ENCODE results near the gene TGIF2. TPM values are rescaled to one million over a fixed set of nuclear protein-coding genes. Genes with fewer than 3 reads are reported as not detected.
"Not testable (repeated sequence)": the region's sequence is repeated elsewhere in the genome, so short reads cannot be mapped to it uniquely, and the experiment has no call there.

Gene TGIF2
- total RNA-seq, 1 experiment from 2014 or later, result 13.8 TPM

GRCh38 chr20:36629719-36630681 lies 56.6 kb downstream of the TGIF2 start:
- no peak for DNase-seq (ENCODE audit: low read depth, low spot score)
- in situ Hi-C loops (cut with HindIII; ENCODE audit: low pct_unique_long_range_greater_than_20kb, low sequenced_read_pairs), result no loop called here

- DNase-seq (ENCODE audit: low read depth, low spot score), result no peak
- in situ Hi-C loops (cut with HindIII; ENCODE audit: low pct_unique_long_range_greater_than_20kb, low sequenced_read_pairs), result no loop called here
Measured at GRCh38 chr20:36631646-36632045, 58.2 kb downstream of the TGIF2 start.

DNA sequence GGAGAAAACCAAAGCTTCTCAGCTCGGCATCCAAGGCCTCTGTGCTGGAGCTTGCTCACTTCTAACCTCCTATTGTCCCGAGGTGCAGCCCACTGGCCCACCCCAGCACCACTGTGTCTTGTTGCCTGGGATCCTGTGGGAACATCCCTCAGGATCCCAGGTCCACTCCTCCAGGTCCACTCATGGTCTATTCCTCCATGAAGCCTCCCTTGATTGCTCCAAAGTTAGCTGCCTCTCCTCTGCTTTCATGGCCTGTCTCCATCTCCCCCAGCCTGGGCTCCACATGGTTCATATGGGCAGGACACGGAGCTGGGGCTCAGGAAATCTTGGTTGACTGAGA lies 58.7 kb downstream of the TGIF2 start:
- no peak for DNase-seq (ENCODE audit: low read depth, low spot score)
- in situ Hi-C loops (cut with HindIII; ENCODE audit: low pct_unique_long_range_greater_than_20kb, low sequenced_read_pairs), result no loop called here

GRCh38 chr20:36632487-36633284 lies 59.3 kb downstream of the TGIF2 start:
- no peak for DNase-seq (ENCODE audit: low read depth, low spot score)
- in situ Hi-C loops (cut with HindIII; ENCODE audit: low pct_unique_long_range_greater_than_20kb, low sequenced_read_pairs), result no loop called here

GRCh38 chr20:36633285-36633772 lies 59.9 kb downstream of the TGIF2 start:
- in situ Hi-C loops (cut with HindIII; ENCODE audit: low pct_unique_long_range_greater_than_20kb, low sequenced_read_pairs), result no loop called here
- no peak for DNase-seq (ENCODE audit: low read depth, low spot score)

DNA sequence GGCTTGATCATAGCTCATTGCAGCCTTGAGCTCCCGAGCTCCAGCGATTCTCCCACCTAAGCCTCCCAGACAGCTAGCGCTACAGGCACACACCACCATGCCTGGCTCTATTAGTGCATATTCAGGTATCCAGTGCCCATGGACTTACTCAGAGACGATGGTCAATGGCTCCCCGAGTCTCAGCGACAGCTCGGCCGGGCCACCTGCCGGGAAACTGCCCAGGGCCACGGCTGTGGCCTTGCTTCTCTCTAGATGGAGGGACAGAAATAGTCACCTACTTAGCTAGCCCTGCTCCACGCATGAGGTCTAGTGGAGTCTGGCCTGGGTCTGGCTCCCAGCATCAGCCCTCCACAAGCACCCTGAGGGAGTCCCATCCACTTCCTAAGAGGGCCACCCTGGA lies 60.9 kb downstream of the TGIF2 start:
- in situ Hi-C loops (cut with HindIII; ENCODE audit: low pct_unique_long_range_greater_than_20kb, low sequenced_read_pairs), result no loop called here
- DNase-seq (ENCODE audit: low read depth, low spot score), result no peak

GRCh38 chr20:36638876-36639400 lies 65.5 kb downstream of the TGIF2 start:
- DNase-seq (ENCODE audit: low read depth, low spot score); in situ Hi-C loops (cut with HindIII; ENCODE audit: low pct_unique_long_range_greater_than_20kb, low sequenced_read_pairs): not testable (repeated sequence)

DNA sequence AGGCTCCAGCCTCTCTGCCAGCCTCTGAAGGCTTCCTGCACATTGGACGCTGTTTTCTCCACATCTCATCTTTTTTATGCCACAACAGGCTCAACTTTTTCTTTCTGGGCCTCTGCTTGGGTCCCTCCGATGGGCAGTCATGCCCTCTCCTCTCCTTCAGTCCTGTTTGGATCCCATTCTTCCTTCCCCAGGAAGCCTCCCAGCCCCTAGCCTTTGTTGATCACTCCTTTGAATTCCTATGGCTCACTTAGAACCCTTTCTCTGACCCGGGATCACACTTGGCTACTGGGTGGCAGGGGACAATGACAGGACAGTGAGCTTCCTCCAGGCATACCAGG lies 68.1 kb downstream of the TGIF2 start:
- DNase-seq (ENCODE audit: low read depth, low spot score), result no peak
- in situ Hi-C loops (cut with HindIII; ENCODE audit: low pct_unique_long_range_greater_than_20kb, low sequenced_read_pairs), result no loop called here

DNA sequence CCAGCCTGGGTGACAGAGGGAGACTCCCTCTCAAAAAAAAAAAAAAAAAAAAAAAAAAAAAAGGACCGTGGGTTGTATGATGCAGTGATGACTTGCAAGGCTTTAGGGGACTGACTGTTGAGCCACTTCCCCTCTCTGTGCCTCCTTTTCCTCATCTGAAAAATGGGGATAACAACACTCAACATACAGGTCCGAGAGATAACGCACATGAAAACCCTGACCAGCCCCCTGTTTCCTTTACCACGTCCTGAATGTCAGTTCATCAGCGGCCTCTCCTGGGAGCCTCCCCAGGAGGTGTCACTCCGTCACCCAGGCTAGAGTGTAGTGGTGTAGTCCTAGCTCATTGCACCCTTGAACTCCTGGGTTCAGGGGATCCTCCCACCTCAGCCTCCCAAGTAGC lies 68.7 kb downstream of the TGIF2 start:
- in situ Hi-C loops (cut with HindIII; ENCODE audit: low pct_unique_long_range_greater_than_20kb, low sequenced_read_pairs), result no loop called here
- no peak for DNase-seq (ENCODE audit: low read depth, low spot score)

Small RNA genes lying within 50 kb of the gene (small RNA-seq; reads per million reads assigned to genes)
- 0 reads per million in 2 experiments for gene RF00017

Other genes starting within 250 kb of the TGIF2 start
- gene MYL9, start 32.1 kb upstream of the TGIF2 start, total RNA-seq (2014; rRNA removed; shearing (Covaris generic)), result not detected in 2 replicates
- gene RAB5IF, start 32.2 kb downstream of the TGIF2 start, total RNA-seq (2014; rRNA removed; shearing (Covaris generic)), result 165 and 190 TPM in 2 replicates
- gene SLA2, start 72.6 kb downstream of the TGIF2 start, total RNA-seq (2014; rRNA removed; shearing (Covaris generic)), result not detected in 2 replicates
- gene NDRG3, start 172.5 kb downstream of the TGIF2 start, total RNA-seq (2014; rRNA removed; shearing (Covaris generic)), result 18.3 and 19.7 TPM in 2 replicates
- 27.4 and 28.4 TPM in 2 replicates for gene DSN1, start 200.2 kb downstream of the TGIF2 start, total RNA-seq (2014; rRNA removed; shearing (Covaris generic))

All from SK-MEL-5 (cell line).